ENCODE results near the gene RALA. TPM values are rescaled to one million over a fixed set of nuclear protein-coding genes. Genes with fewer than 3 reads are reported as not detected.
"Not testable (repeated sequence)": the region's sequence is repeated elsewhere in the genome, so short reads cannot be mapped to it uniquely, and the experiment has no call there.

The RALA gene
- total RNA-seq, 6 experiments from 2014 or later = 7.5 to 13.8 (median 12.4) TPM

- TF ChIP-seq POLR2A (IDR thresholded peaks at IDR 0.05) = no peak
- no peak for TF ChIP-seq CTCF (IDR thresholded peaks at IDR 0.05)
- peaks cover 0 to 5% (median 0%) of the 10 kb centered on the region in 4 donors for H3K4me1 ChIP-seq
- H3K9me3 ChIP-seq = no peaks in the 10 kb centered on the region
- intact Hi-C loops (cut with DNase I) = no loop called here
- WGBS (ENCODE audit: insufficient coverage, low coverage, low lambda C conversion rate, missing lambda C conversion rate) = 90% methylated on average over 3 of the region's 3 CpGs
- ATAC-seq (no peak), DNase-seq (no peak)
- H3K4me3 ChIP-seq = no peak overlapping the region
- H3K27ac ChIP-seq = no peak overlapping the region
- peaks cover 0 to 3% (median 0%) of the 10 kb centered on the region in 4 donors for H3K36me3 ChIP-seq
- H3K27me3 ChIP-seq = no peaks in the 10 kb centered on the region
Measured at GRCh38 chr7:39686261-39686924, 63.0 kb downstream of the RALA start.

- intact Hi-C loops (cut with DNase I) = no loop called here
- no peaks in the 10 kb centered on the region for H3K4me1 ChIP-seq
- TF ChIP-seq POLR2A (IDR thresholded peaks at IDR 0.05) (no peak), CTCF (IDR thresholded peaks at IDR 0.05) (no peak)
- DNase-seq (no peak), ATAC-seq (no peak)
- no peak overlapping the region for H3K27ac ChIP-seq
- no peaks in the 10 kb centered on the region for H3K9me3 ChIP-seq
- H3K4me3 ChIP-seq = no peak overlapping the region
- no peaks in the 10 kb centered on the region for H3K27me3 ChIP-seq
- peaks cover 0 to 5% (median 0%) of the 10 kb centered on the region in 4 donors for H3K36me3 ChIP-seq
- WGBS (ENCODE audit: insufficient coverage, low coverage, low lambda C conversion rate, missing lambda C conversion rate) = 79% methylated on average over 5 of the region's 9 CpGs
Measured at GRCh38 chr7:39688611-39689480, 65.5 kb downstream of the RALA start.

GRCh38 chr7:39691821-39692220 lies 68.4 kb downstream of the RALA start:
- ATAC-seq = no peak
- peaks cover 0 to 5% (median 0%) of the 10 kb centered on the region in 4 donors for H3K36me3 ChIP-seq
- 77% methylated on average over 2 of the region's 2 CpGs for WGBS (ENCODE audit: insufficient coverage, low coverage, low lambda C conversion rate, missing lambda C conversion rate)

GRCh38 chr7:39693086-39693485 lies 69.7 kb downstream of the RALA start:
- ATAC-seq; H3K27ac ChIP-seq; H3K9me3 ChIP-seq; H3K4me1 ChIP-seq; intact Hi-C loops (cut with DNase I); H3K27me3 ChIP-seq; DNase-seq; H3K36me3 ChIP-seq; H3K4me3 ChIP-seq: not testable (repeated sequence)
- WGBS (ENCODE audit: insufficient coverage, low coverage, low lambda C conversion rate, missing lambda C conversion rate) = 97% methylated on average over 4 of the region's 4 CpGs

More at GRCh38 chr7:39691821-39692220, 68.4 kb downstream of the RALA start:
- H3K27me3 ChIP-seq = no peaks in the 10 kb centered on the region
- H3K9me3 ChIP-seq = no peaks in the 10 kb centered on the region
- no peaks in the 10 kb centered on the region for H3K4me1 ChIP-seq
- H3K4me3 ChIP-seq = no peak overlapping the region
- no peak overlapping the region for H3K27ac ChIP-seq
- no peak for TF ChIP-seq CTCF (IDR thresholded peaks at IDR 0.05)
- no peak for TF ChIP-seq POLR2A (IDR thresholded peaks at IDR 0.05)
- intact Hi-C loops (cut with DNase I) = no loop called here
- no peak for DNase-seq

GRCh38 chr7:39693812-39694211 lies 70.4 kb downstream of the RALA start:
- Histone ChIP-seq H3K4me1 (no peaks in the 10 kb centered on the region), H3K36me3 (peaks cover 0 to 8% (median 3%) of the 10 kb centered on the region in 4 donors), H3K4me3 (no peak overlapping the region), H3K9me3 (no peaks in the 10 kb centered on the region), H3K27me3 (no peaks in the 10 kb centered on the region), H3K27ac (no peak overlapping the region)
- no peak for TF ChIP-seq POLR2A (IDR thresholded peaks at IDR 0.05)
- no peak for TF ChIP-seq CTCF (IDR thresholded peaks at IDR 0.05)
- no peak for DNase-seq
- intact Hi-C loops (cut with DNase I) = no loop called here
- ATAC-seq = no peak
- 89% methylated on average over 2 of the region's 2 CpGs for WGBS (ENCODE audit: insufficient coverage, low coverage, low lambda C conversion rate, missing lambda C conversion rate)
